ENCODE measurements around the gene EPG5. TPM values are rescaled to one million over a fixed set of nuclear protein-coding genes. Genes with fewer than 3 reads are reported as not detected.
"Not testable (repeated sequence)": the region's sequence is repeated elsewhere in the genome, so short reads cannot be mapped to it uniquely, and the experiment has no call there.

Gene EPG5
- total RNA-seq, 6 experiments from 2014 or later, result 11.6 to 15.2 (median 12.4) TPM

- Histone ChIP-seq H3K4me3 (no peak overlapping the region), H3K27me3 (no peaks in the 10 kb centered on the region), H3K27ac (no peak overlapping the region), H3K36me3 (no peaks in the 10 kb centered on the region), H3K9me3 (no peaks in the 10 kb centered on the region), H3K4me1 (no peaks in the 10 kb centered on the region)
- no peak for ATAC-seq
- 78% methylated on average over 1 of the region's 1 CpG for WGBS (ENCODE audit: insufficient coverage, low coverage, low lambda C conversion rate, missing lambda C conversion rate)
- TF ChIP-seq POLR2A (IDR thresholded peaks at IDR 0.05) (no peak), CTCF (IDR thresholded peaks at IDR 0.05) (no peak)
- intact Hi-C loops (cut with DNase I), result no loop called here
- DNase-seq, result no peak
Measured at GRCh38 chr18:45821711-45822110, 145.4 kb downstream of the EPG5 start.

- TF ChIP-seq POLR2A (IDR thresholded peaks at IDR 0.05) (no peak), CTCF (IDR thresholded peaks at IDR 0.05) (no peak)
- H3K9me3 ChIP-seq, result no peaks in the 10 kb centered on the region
- H3K4me1 ChIP-seq, result no peaks in the 10 kb centered on the region
- no peak overlapping the region for H3K4me3 ChIP-seq
- no peak overlapping the region for H3K27ac ChIP-seq
- DNase-seq, result no peak
- H3K27me3 ChIP-seq, result no peaks in the 10 kb centered on the region
- intact Hi-C loops (cut with DNase I), result no loop called here
- 80% methylated on average over 2 of the region's 2 CpGs for WGBS (ENCODE audit: insufficient coverage, low coverage, low lambda C conversion rate, missing lambda C conversion rate)
- ATAC-seq, result no peak
- no peaks in the 10 kb centered on the region for H3K36me3 ChIP-seq
Measured at GRCh38 chr18:45821026-45821425, 146.1 kb downstream of the EPG5 start.

- no peak for DNase-seq
- TF ChIP-seq POLR2A (IDR thresholded peaks at IDR 0.05), result no peak
- no peak for TF ChIP-seq CTCF (IDR thresholded peaks at IDR 0.05)
- Histone ChIP-seq H3K4me3 (no peak overlapping the region), H3K36me3 (no peaks in the 10 kb centered on the region), H3K9me3 (no peaks in the 10 kb centered on the region), H3K4me1 (no peaks in the 10 kb centered on the region), H3K27me3 (no peaks in the 10 kb centered on the region), H3K27ac (no peak overlapping the region)
- 100% methylated on average over 1 of the region's 3 CpGs for WGBS (ENCODE audit: insufficient coverage, low coverage, low lambda C conversion rate, missing lambda C conversion rate)
- intact Hi-C loops (cut with DNase I), result no loop called here
- peak; percentile 47 to 83 (median 77) for ATAC-seq
Measured at GRCh38 chr18:45820106-45820745, 146.9 kb downstream of the EPG5 start.

- H3K27me3 ChIP-seq; intact Hi-C loops (cut with DNase I): not testable (repeated sequence)
- WGBS (ENCODE audit: insufficient coverage, low coverage, low lambda C conversion rate, missing lambda C conversion rate), result 71% methylated on average over 5 of the region's 8 CpGs
Measured at GRCh38 chr18:45818765-45819164, 148.4 kb downstream of the EPG5 start.

GRCh38 chr18:45817543-45817942 lies 149.6 kb downstream of the EPG5 start:
- no peak for ATAC-seq
- H3K36me3 ChIP-seq, result no peaks in the 10 kb centered on the region

More at GRCh38 chr18:45818765-45819164, 148.4 kb downstream of the EPG5 start:
- H3K4me1 ChIP-seq, H3K27ac ChIP-seq, H3K4me3 ChIP-seq, ATAC-seq, DNase-seq, H3K9me3 ChIP-seq, H3K36me3 ChIP-seq: not testable (repeated sequence)

More at GRCh38 chr18:45817543-45817942, 149.6 kb downstream of the EPG5 start:
- H3K9me3 ChIP-seq, result no peaks in the 10 kb centered on the region
- H3K27ac ChIP-seq, result no peak overlapping the region
- DNase-seq, result no peak
- no peak overlapping the region for H3K4me3 ChIP-seq
- 60% methylated on average over 1 of the region's 1 CpG for WGBS (ENCODE audit: insufficient coverage, low coverage, low lambda C conversion rate, missing lambda C conversion rate)
- TF ChIP-seq CTCF (IDR thresholded peaks at IDR 0.05) (no peak), POLR2A (IDR thresholded peaks at IDR 0.05) (no peak)
- intact Hi-C loops (cut with DNase I), result no loop called here
- no peaks in the 10 kb centered on the region for H3K27me3 ChIP-seq
- peaks cover 0 to 8% (median 0%) of the 10 kb centered on the region in 4 donors for H3K4me1 ChIP-seq
